K562 (cell line): ENCODE measurements around the gene EXOSC1. TPM values are rescaled to one million over a fixed set of nuclear protein-coding genes. Genes with fewer than 3 reads are reported as not detected.

Experiments
- BCLAF1 ChIP-seq, 2 experiments: fragments of 450-650 bp in 1 of 2; IDR thresholded peaks; 2 replicates each; pipeline ENCODE4 v1.6.1; 2011 to 2017; ENCODE audit warnings: low read depth in 2 of 2, antibody characterized with exemption in 1 of 2, borderline replicate concordance in 1 of 2, low read length in 1 of 2, mild to moderate bottlenecking in 1 of 2, mixed read lengths in 1 of 2; ENCODE audit not compliant: control insufficient read depth in 1 of 2
- BDP1 ChIP-seq: IDR thresholded peaks from 3 replicates; pipeline ENCODE4 v1.6.1; 2011; ENCODE audit not compliant: insufficient read length, insufficient read depth
- EP400 ChIP-seq: fragments of 450-650 bp; IDR thresholded peaks from 2 replicates; pipeline ENCODE4 v1.6.1; 2017; ENCODE audit warnings: antibody characterized with exemption, mild to moderate bottlenecking, moderate library complexity
- HNRNPL ChIP-seq: fragments of 200-400 bp; formaldehyde crosslinking; IDR thresholded peaks from 2 replicates; pipeline ENCODE4 v1.6.1; 2017; ENCODE audit warnings: low read depth, mild to moderate bottlenecking, low read length
- KDM5B ChIP-seq: fragments of 200-600 bp; sonication (generic); IDR thresholded peaks from 2 replicates; pipeline ENCODE4 v1.6.1; 2012; ENCODE audit warnings: low read depth, mild to moderate bottlenecking, moderate library complexity, low read length, control low read depth, inconsistent platforms; ENCODE audit not compliant: insufficient replicate concordance
- MEF2D ChIP-seq: conservative IDR thresholded peaks from 2 replicates; pipeline ENCODE4 v1.6.1; 2016; ENCODE audit warnings: low read depth, missing genetic modification characterization, missing compliant biosample characterization
- PHF8 ChIP-seq: fragments of 200-600 bp; sonication (generic); IDR thresholded peaks from 2 replicates; pipeline ENCODE4 v1.6.1; 2012; ENCODE audit warnings: mixed run types, mild to moderate bottlenecking, inconsistent platforms, low read length, moderate library complexity, borderline replicate concordance
- SETDB1 ChIP-seq: IDR thresholded peaks from one replicate; pipeline ENCODE4 v1.6.1; 2012; ENCODE audit warnings: low read length, control low read depth, inconsistent platforms
- SMARCA4 ChIP-seq: fragments of 450-650 bp; IDR thresholded peaks from 2 replicates; pipeline ENCODE4 v1.6.1; 2016
- STAT5B ChIP-seq: fragments of 250-450 bp; sonication (Bioruptor Pico); IDR thresholded peaks from 2 replicates; pipeline ENCODE4 v1.8.0; 2021; ENCODE audit warnings: mild to moderate bottlenecking, inconsistent platforms
- TAF7 ChIP-seq: fragments of 450-650 bp; IDR thresholded peaks from 2 replicates; pipeline ENCODE4 v1.6.1; 2016; ENCODE audit warnings: missing genetic modification characterization, missing compliant biosample characterization
- TOE1 ChIP-seq, 2 experiments: fragments of 450-650 bp in 1 of 2; sonication (generic) in 1 of 2; formaldehyde crosslinking in 1 of 2; IDR thresholded peaks; 2 replicates each; pipeline versions ENCODE4 v1.7.1 to v1.8.0; 2016 to 2022; ENCODE audit warnings: borderline replicate concordance in 2 of 2, mild to moderate bottlenecking in 2 of 2, antibody characterized with exemption in 1 of 2, inconsistent platforms in 1 of 2, low read depth in 1 of 2, missing genetic modification reagents in 1 of 2, moderate library complexity in 1 of 2
- XRCC4 ChIP-seq: IDR thresholded peaks from one replicate; pipeline ENCODE4 v1.6.1; 2011; ENCODE audit not compliant: insufficient read depth, insufficient read length; ENCODE audit errors: extremely low read depth
- YY1 ChIP-seq, 3 experiments: IDR thresholded peaks; 2 replicates each; pipeline ENCODE4 v1.6.1; 2011; ENCODE audit warnings: low read length in 2 of 3, mild to moderate bottlenecking in 2 of 3, moderate library complexity in 2 of 3, borderline replicate concordance in 1 of 3, control low read depth in 1 of 3, low read depth in 1 of 3; ENCODE audit not compliant: insufficient read depth in 3 of 3, insufficient replicate concordance in 2 of 3, control insufficient read depth in 1 of 3, insufficient read length in 1 of 3; ENCODE audit errors: extremely low read depth in 1 of 3
- ZNF511 ChIP-seq: sonication (generic); formaldehyde crosslinking; IDR thresholded peaks from 2 replicates; pipeline ENCODE4 v1.8.0; 2022; ENCODE audit warnings: mild to moderate bottlenecking, missing genetic modification reagents
- ZNF518B ChIP-seq: fragments of 250-450 bp; sonication (Bioruptor Pico); IDR thresholded peaks from 2 replicates; pipeline ENCODE4 v1.5.0; 2021; ENCODE audit warnings: mild to moderate bottlenecking, moderate library complexity
- polyA plus RNA-seq, 8 experiments: library from polyadenylated mRNA; depleted of rRNA in 4 of 8; stranded (reverse) in 5 of 8; unstranded in 3 of 8; fragments of >200 nt; fragmentation: Nextera tagmentation in 2 of 8; fragmentation: Illumina TruSeq in 1 of 8; extraction: Ambion mirVana in 2 of 8; extraction: Trizol in 1 of 8; gene quantifications; 2 replicates each; pipeline versions ENCODE4 v1.2.1 to v1.2.3, GENCODE V29; 2011 to 2014; ENCODE audit warnings: inconsistent platforms in 1 of 8, missing spikeins in 1 of 8
- total RNA-seq, 7 experiments: library from RNA; depleted of rRNA in 6 of 7; stranded (reverse); fragments of >200 nt in 6 of 7; fragmentation: Illumina TruSeq in 2 of 7; extraction: Trizol in 2 of 7; gene quantifications; 2 replicates each; pipeline versions ENCODE4 v1.2.1 to v1.2.3, GENCODE V29; 2011 to 2021; ENCODE audit warnings: low replicate concordance in 1 of 7

EXOSC1 gene
- total and polyA plus RNA-seq, 9 of the 15 experiments (the other 6 are each of a cell fraction or from before 2014, with no cell fraction given) = 44.3 to 117 (median 67.0) TPM

- TF ChIP-seq STAT5B (CRISPR knock-in tag) (no peak), XRCC4 (no peak), ZNF511 (CRISPR knock-in tag) (no peak), MEF2D (tag) (no peak), SETDB1 (no peak), HNRNPL (no peak), BCLAF1 (IDR thresholded peaks at IDR 0.05; ENCODE audit: borderline replicate concordance in 1 of 2, control insufficient read depth in 1 of 2, low read depth in 2 of 2, low read length in 1 of 2) (no peak), SMARCA4 (peak; percentile 22; the same call in 1 of the 2 replicates), EP400 (no peak), ZNF518B (CRISPR knock-in tag) (no peak), TAF7 (tag) (no peak), TOE1 (IDR thresholded peaks at IDR 0.05; ENCODE audit: borderline replicate concordance) (no peak), TOE1 (CRISPR knock-in tag; IDR thresholded peaks at IDR 0.05; ENCODE audit: borderline replicate concordance, low read depth) (peak; percentile 50; the same call in 1 of the 2 replicates), YY1 (IDR thresholded peaks at IDR 0.05; ENCODE audit: borderline replicate concordance in 1 of 3, control insufficient read depth in 1 of 3, extremely low read depth in 1 of 3, insufficient read depth in 3 of 3, insufficient read length in 1 of 3, insufficient replicate concordance in 2 of 3, low read depth in 1 of 3, low read length in 2 of 3) (peak in 1 of 3 experiments; percentile 42), BDP1 (no peak), PHF8 (no peak), KDM5B (peak; percentile 31)
Measured at GRCh38 chr10:97399843-97400545, 45.8 kb downstream of the EXOSC1 start (continued).
